GM12878 (cell line): ENCODE data around the gene RFC3. TPM values are rescaled to one million over a fixed set of nuclear protein-coding genes. Genes with fewer than 3 reads are reported as not detected.

ENCODE experiments used
- BHLHE40 ChIP-seq, 2 experiments: fragments of 450-650 bp in 1 of 2; IDR thresholded peaks; 2 replicates each; pipeline ENCODE4 v1.6.1; 2011 to 2017; ENCODE audit warnings: low read depth in 2 of 2, borderline replicate concordance in 1 of 2, improper control_type of control experiment in 1 of 2, low read length in 1 of 2, mild to moderate bottlenecking in 1 of 2
- CREM ChIP-seq: IDR thresholded peaks from 2 replicates; pipeline ENCODE4 v1.6.1; 2014; ENCODE audit warnings: antibody characterized with exemption, low read depth
- E2F8 ChIP-seq: fragments of 450-650 bp; IDR thresholded peaks from 2 replicates; pipeline ENCODE4 v1.6.1; 2018; ENCODE audit warnings: mild to moderate bottlenecking, low read depth, moderate library complexity; ENCODE audit not compliant: partially characterized antibody
- ESRRA ChIP-seq: IDR thresholded peaks from 2 replicates; pipeline ENCODE4 v1.6.1; 2012; ENCODE audit warnings: mild to moderate bottlenecking, low read length, improper control_type of control experiment
- FOS ChIP-seq: IDR thresholded peaks from 3 replicates; pipeline ENCODE4 v1.6.1; 2011; ENCODE audit warnings: borderline replicate concordance; ENCODE audit not compliant: insufficient read length; ENCODE audit errors: extremely low read depth
- GATAD2B ChIP-seq: fragments of 450-650 bp; conservative IDR thresholded peaks from 2 replicates; pipeline ENCODE4 v1.6.1; 2017; ENCODE audit warnings: low read depth, mild to moderate bottlenecking, moderate library complexity
- IKZF1 ChIP-seq: fragments of 450-650 bp; conservative IDR thresholded peaks from 2 replicates; pipeline ENCODE4 v1.6.1; 2017; ENCODE audit warnings: antibody characterized with exemption, mild to moderate bottlenecking
- SP1 ChIP-seq: IDR thresholded peaks from one replicate; pipeline ENCODE4 v1.6.1; 2011; ENCODE audit warnings: low read depth, low read length
- TARDBP ChIP-seq: IDR thresholded peaks from 2 replicates; pipeline ENCODE4 v1.6.1; 2016; ENCODE audit warnings: borderline replicate concordance
- TBL1XR1 ChIP-seq: IDR thresholded peaks from 2 replicates; pipeline ENCODE4 v1.6.1; 2012; ENCODE audit warnings: low read depth, low read length, improper control_type of control experiment
- polyA plus RNA-seq, 11 experiments: library from polyadenylated mRNA; depleted of rRNA in 4 of 11; unstranded in 6 of 11; stranded (reverse) in 5 of 11; fragments of >200 nt; fragmentation: Nextera tagmentation in 4 of 11; fragmentation: Illumina TruSeq in 1 of 11; extraction: Ambion mirVana in 4 of 11; extraction: Trizol in 1 of 11; gene quantifications; 1 replicate in 1 of 11; 2 replicates in 10 of 11; pipeline versions ENCODE4 v1.2.1 to v1.2.3, GENCODE V29; 2011 to 2016; ENCODE audit warnings: inconsistent platforms in 2 of 11, missing spikeins in 2 of 11, low read depth in 1 of 11
- total RNA-seq, 4 experiments: library from RNA; depleted of rRNA in 3 of 4; stranded (reverse); fragments of >200 nt in 3 of 4; fragmentation: Illumina TruSeq in 1 of 4; extraction: Trizol in 1 of 4; gene quantifications; 2 replicates each; pipeline versions ENCODE4 v1.2.1 to v1.2.3, GENCODE V29; 2013 to 2021
- TF ChIP-seq, protein P1 (sequence below): IDR thresholded peaks from 2 replicates; pipeline ENCODE4 v1.6.1; 2012; ENCODE audit warnings: low read length, inconsistent platforms
- TF ChIP-seq, protein P2 (sequence below): IDR thresholded peaks from 2 replicates; pipeline ENCODE4 v1.6.1; 2012; ENCODE audit warnings: mild to moderate bottlenecking, low read depth, low read length
- TF ChIP-seq, protein P3 (sequence below): fragments of 450-650 bp; IDR thresholded peaks from 2 replicates; pipeline ENCODE4 v1.6.1; 2016; ENCODE audit warnings: mild to moderate bottlenecking

RFC3 gene
- total and polyA plus RNA-seq, 10 of the 15 experiments (the other 5 are each of a cell fraction or from before 2014, with no cell fraction given) = 57.6 to 98.9 (median 81.3) TPM

DNA sequence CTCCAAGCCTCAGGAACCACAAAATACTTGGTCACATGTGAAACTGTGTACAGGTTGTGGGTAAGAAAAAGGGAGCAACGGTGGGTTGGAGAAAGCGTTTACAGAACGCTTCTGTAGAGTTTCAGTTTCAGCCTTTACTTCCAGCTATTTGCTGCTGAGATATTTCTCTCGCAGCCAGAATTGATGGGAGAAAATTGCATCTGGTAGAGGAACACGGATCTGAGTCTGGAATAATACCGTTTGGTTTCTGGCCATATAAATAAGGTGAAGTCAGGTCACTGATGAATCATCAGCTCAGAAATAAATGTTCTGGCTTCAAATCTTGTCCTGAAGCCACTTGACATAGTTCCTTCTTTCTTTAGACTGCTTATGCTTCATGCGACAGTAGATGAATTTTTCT is 20.3 kb upstream of the RFC3 start (continued):
- TF ChIP-seq FOS (no peak), E2F8 (no peak), SP1 (no peak), TARDBP (no peak), IKZF1 (peak; percentile 31; the same call in 1 of the 2 replicates), TBL1XR1 (no peak), CREM (no peak), BHLHE40 (IDR thresholded peaks at IDR 0.05; ENCODE audit: borderline replicate concordance in 1 of 2, low read depth in 2 of 2, low read length in 1 of 2) (peak; percentile 36 to 43; a peak in 1 of 4 replicates), GATAD2B (no peak), ESRRA (no peak)
- TF ChIP-seq, protein P1, sequence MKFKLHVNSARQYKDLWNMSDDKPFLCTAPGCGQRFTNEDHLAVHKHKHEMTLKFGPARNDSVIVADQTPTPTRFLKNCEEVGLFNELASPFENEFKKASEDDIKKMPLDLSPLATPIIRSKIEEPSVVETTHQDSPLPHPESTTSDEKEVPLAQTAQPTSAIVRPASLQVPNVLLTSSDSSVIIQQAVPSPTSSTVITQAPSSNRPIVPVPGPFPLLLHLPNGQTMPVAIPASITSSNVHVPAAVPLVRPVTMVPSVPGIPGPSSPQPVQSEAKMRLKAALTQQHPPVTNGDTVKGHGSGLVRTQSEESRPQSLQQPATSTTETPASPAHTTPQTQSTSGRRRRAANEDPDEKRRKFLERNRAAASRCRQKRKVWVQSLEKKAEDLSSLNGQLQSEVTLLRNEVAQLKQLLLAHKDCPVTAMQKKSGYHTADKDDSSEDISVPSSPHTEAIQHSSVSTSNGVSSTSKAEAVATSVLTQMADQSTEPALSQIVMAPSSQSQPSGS = no peak
- TF ChIP-seq, protein P2, sequence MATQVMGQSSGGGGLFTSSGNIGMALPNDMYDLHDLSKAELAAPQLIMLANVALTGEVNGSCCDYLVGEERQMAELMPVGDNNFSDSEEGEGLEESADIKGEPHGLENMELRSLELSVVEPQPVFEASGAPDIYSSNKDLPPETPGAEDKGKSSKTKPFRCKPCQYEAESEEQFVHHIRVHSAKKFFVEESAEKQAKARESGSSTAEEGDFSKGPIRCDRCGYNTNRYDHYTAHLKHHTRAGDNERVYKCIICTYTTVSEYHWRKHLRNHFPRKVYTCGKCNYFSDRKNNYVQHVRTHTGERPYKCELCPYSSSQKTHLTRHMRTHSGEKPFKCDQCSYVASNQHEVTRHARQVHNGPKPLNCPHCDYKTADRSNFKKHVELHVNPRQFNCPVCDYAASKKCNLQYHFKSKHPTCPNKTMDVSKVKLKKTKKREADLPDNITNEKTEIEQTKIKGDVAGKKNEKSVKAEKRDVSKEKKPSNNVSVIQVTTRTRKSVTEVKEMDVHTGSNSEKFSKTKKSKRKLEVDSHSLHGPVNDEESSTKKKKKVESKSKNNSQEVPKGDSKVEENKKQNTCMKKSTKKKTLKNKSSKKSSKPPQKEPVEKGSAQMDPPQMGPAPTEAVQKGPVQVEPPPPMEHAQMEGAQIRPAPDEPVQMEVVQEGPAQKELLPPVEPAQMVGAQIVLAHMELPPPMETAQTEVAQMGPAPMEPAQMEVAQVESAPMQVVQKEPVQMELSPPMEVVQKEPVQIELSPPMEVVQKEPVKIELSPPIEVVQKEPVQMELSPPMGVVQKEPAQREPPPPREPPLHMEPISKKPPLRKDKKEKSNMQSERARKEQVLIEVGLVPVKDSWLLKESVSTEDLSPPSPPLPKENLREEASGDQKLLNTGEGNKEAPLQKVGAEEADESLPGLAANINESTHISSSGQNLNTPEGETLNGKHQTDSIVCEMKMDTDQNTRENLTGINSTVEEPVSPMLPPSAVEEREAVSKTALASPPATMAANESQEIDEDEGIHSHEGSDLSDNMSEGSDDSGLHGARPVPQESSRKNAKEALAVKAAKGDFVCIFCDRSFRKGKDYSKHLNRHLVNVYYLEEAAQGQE = no peak
- TF ChIP-seq, protein P3, sequence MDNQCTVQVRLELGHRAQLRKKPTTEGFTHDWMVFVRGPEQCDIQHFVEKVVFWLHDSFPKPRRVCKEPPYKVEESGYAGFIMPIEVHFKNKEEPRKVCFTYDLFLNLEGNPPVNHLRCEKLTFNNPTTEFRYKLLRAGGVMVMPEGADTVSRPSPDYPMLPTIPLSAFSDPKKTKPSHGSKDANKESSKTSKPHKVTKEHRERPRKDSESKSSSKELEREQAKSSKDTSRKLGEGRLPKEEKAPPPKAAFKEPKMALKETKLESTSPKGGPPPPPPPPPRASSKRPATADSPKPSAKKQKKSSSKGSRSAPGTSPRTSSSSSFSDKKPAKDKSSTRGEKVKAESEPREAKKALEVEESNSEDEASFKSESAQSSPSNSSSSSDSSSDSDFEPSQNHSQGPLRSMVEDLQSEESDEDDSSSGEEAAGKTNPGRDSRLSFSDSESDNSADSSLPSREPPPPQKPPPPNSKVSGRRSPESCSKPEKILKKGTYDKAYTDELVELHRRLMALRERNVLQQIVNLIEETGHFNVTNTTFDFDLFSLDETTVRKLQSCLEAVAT = no peak
